H9 (cell line): ENCODE results near the gene SLC35F3. TPM values are rescaled to one million over a fixed set of nuclear protein-coding genes. Genes with fewer than 3 reads are reported as not detected.

Experiments used
- DNase-seq: peaks from one replicate; pipeline ENCODE4 v3.0.0-alpha.2; 2017
- H2AFZ ChIP-seq: one replicate; pipeline ENCODE4 v1.6.1; 2013; ENCODE audit warnings: mild to moderate bottlenecking, low read length, control low read depth, moderate library complexity
- H2AK5ac ChIP-seq: 2 replicates; pipeline ENCODE4 v1.6.1; 2013; ENCODE audit warnings: low read length, control low read depth, mixed read lengths; ENCODE audit not compliant: insufficient read length
- H2BK120ac ChIP-seq: one replicate; pipeline ENCODE4 v1.6.1; 2013; ENCODE audit warnings: low read depth, mild to moderate bottlenecking, low read length, control low read depth, inconsistent platforms; ENCODE audit not compliant: poor library complexity, severe bottlenecking
- H2BK12ac ChIP-seq: 2 replicates; pipeline ENCODE4 v1.6.1; 2013; ENCODE audit warnings: low read length, control low read depth, mixed read lengths, low read depth; ENCODE audit not compliant: insufficient read length
- H2BK15ac ChIP-seq: 2 replicates; pipeline ENCODE4 v1.6.1; 2013; ENCODE audit warnings: low read depth, low read length, control low read depth
- H2BK20ac ChIP-seq: one replicate; pipeline ENCODE4 v1.6.1; 2013; ENCODE audit warnings: low read depth, mild to moderate bottlenecking, low read length, control low read depth, inconsistent platforms; ENCODE audit not compliant: poor library complexity, severe bottlenecking
- H2BK5ac ChIP-seq: 2 replicates; pipeline ENCODE4 v1.6.1; 2013; ENCODE audit warnings: low read length, control low read depth, mixed read lengths; ENCODE audit not compliant: insufficient read length
- H3K14ac ChIP-seq: 2 replicates; pipeline ENCODE4 v1.6.1; 2013; ENCODE audit warnings: low read length, control low read depth; ENCODE audit not compliant: insufficient read depth
- H3K18ac ChIP-seq: 2 replicates; pipeline ENCODE4 v1.6.1; 2013; ENCODE audit warnings: low read depth, mild to moderate bottlenecking, mixed read lengths, low read length, control low read depth; ENCODE audit not compliant: insufficient read length
- H3K23ac ChIP-seq: 2 replicates; pipeline ENCODE4 v1.6.1; 2013; ENCODE audit warnings: low read length, control low read depth, mixed read lengths, low read depth; ENCODE audit not compliant: insufficient read length
- H3K23me2 ChIP-seq: 2 replicates; pipeline ENCODE4 v1.6.1; 2013; ENCODE audit warnings: low read depth, mild to moderate bottlenecking, mixed read lengths, low read length, control low read depth; ENCODE audit not compliant: insufficient read length, poor library complexity, severe bottlenecking
- H3K27ac ChIP-seq: 2 replicates; pipeline ENCODE4 v1.5.1; 2013; ENCODE audit warnings: low read length, control low read depth, mixed read lengths, low read depth; ENCODE audit not compliant: insufficient read length
- H3K27me3 ChIP-seq: 2 replicates; pipeline ENCODE4 v1.6.1; 2013; ENCODE audit warnings: low read length, control low read depth, inconsistent platforms; ENCODE audit not compliant: insufficient read depth
- H3K4ac ChIP-seq: 2 replicates; pipeline ENCODE4 v1.6.1; 2013; ENCODE audit warnings: low read depth, mild to moderate bottlenecking, control low read depth, inconsistent platforms, low read length, moderate library complexity
- H3K4me1 ChIP-seq: 2 replicates; pipeline ENCODE4 v1.6.1; 2013; ENCODE audit warnings: low read length, control low read depth, inconsistent platforms; ENCODE audit not compliant: insufficient read depth
- H3K4me2 ChIP-seq: 2 replicates; pipeline ENCODE4 v1.6.1; 2013; ENCODE audit warnings: low read length, control low read depth, mixed read lengths; ENCODE audit not compliant: insufficient read length, insufficient read depth
- H3K56ac ChIP-seq: 2 replicates; pipeline ENCODE4 v1.6.1; 2013; ENCODE audit warnings: low read depth, mild to moderate bottlenecking, mixed read lengths, low read length, control low read depth; ENCODE audit not compliant: insufficient read length
- H3K79me1 ChIP-seq: 2 replicates; pipeline ENCODE4 v1.6.1; 2013; ENCODE audit warnings: low read depth, mild to moderate bottlenecking, moderate library complexity, low read length, control low read depth, inconsistent platforms; ENCODE audit not compliant: insufficient read depth, poor library complexity, severe bottlenecking
- H3K79me2 ChIP-seq: 2 replicates; pipeline ENCODE4 v1.6.1; 2013; ENCODE audit warnings: low read length, control low read depth, inconsistent platforms; ENCODE audit not compliant: insufficient read depth
- H3K9ac ChIP-seq: 2 replicates; pipeline ENCODE4 v1.6.1; 2013; ENCODE audit warnings: low read length, control low read depth, mixed read lengths; ENCODE audit not compliant: insufficient read length; ENCODE audit errors: extremely low read depth
- H3K9me3 ChIP-seq: one replicate; pipeline ENCODE4 v1.6.1; 2013; ENCODE audit warnings: low read depth, low read length, inconsistent platforms; ENCODE audit not compliant: control insufficient read depth
- H3T11ph ChIP-seq: one replicate; pipeline ENCODE4 v1.6.1; 2013; ENCODE audit warnings: mild to moderate bottlenecking, low read length, control low read depth, inconsistent platforms
- H4K20me1 ChIP-seq: one replicate; pipeline ENCODE4 v1.6.1; 2013; ENCODE audit not compliant: control insufficient read depth, insufficient read length, insufficient read depth
- H4K5ac ChIP-seq: 2 replicates; pipeline ENCODE4 v1.6.1; 2013; ENCODE audit warnings: low read depth, mild to moderate bottlenecking, mixed read lengths, low read length, control low read depth; ENCODE audit not compliant: insufficient read length
- H4K8ac ChIP-seq: replicated peaks from 2 replicates; pipeline ENCODE4 v1.6.1; 2013; ENCODE audit warnings: low read length, control low read depth, mixed read lengths, low read depth; ENCODE audit not compliant: insufficient read length
- H4K91ac ChIP-seq: 2 replicates; pipeline ENCODE4 v1.6.1; 2013; ENCODE audit warnings: low read depth, mild to moderate bottlenecking, moderate library complexity, mixed read lengths, low read length, control low read depth; ENCODE audit not compliant: insufficient read length
- H3K27ac Mint-ChIP-seq, 3 experiments: 2 replicates in 2 of 3; 3 replicates in 1 of 3; pipeline ENCODE4 v1.8.0; 2020 to 2021; ENCODE audit warnings: mixed read lengths in 3 of 3, mild to moderate bottlenecking in 1 of 3, moderate library complexity in 1 of 3
- H3K27me3 Mint-ChIP-seq: 2 replicates; pipeline ENCODE4 v1.8.0; 2021; ENCODE audit warnings: low read depth, mild to moderate bottlenecking, moderate library complexity, mixed read lengths
- H3K36me3 Mint-ChIP-seq, 3 experiments: 2 replicates in 2 of 3; 3 replicates in 1 of 3; pipeline ENCODE4 v1.8.0; 2020 to 2021; ENCODE audit warnings: low read depth in 3 of 3, mixed read lengths in 3 of 3; ENCODE audit not compliant: insufficient read depth in 1 of 3
- H3K4me1 Mint-ChIP-seq, 2 experiments: 2 replicates each; pipeline ENCODE4 v1.8.0; 2020; ENCODE audit warnings: mixed read lengths in 2 of 2
- H3K4me3 Mint-ChIP-seq, 2 experiments: 2 replicates in 1 of 2; 3 replicates in 1 of 2; pipeline ENCODE4 v1.8.0; 2020 to 2021; ENCODE audit warnings: mild to moderate bottlenecking in 2 of 2, mixed read lengths in 2 of 2, moderate library complexity in 1 of 2
- H3K9me3 Mint-ChIP-seq, 2 experiments: 2 replicates in 1 of 2; 3 replicates in 1 of 2; pipeline ENCODE4 v1.8.0; 2020; ENCODE audit warnings: mild to moderate bottlenecking in 2 of 2, mixed read lengths in 2 of 2, moderate library complexity in 1 of 2
- WGBS: extraction: QIAGEN DNeasy Blood & Tissue Kit; methylation state at CpG from one replicate; pipeline ENCODE4 v1.1.7; 2013; ENCODE audit warnings: missing lambda C conversion rate, low lambda C conversion rate, mixed read lengths; ENCODE audit not compliant: insufficient read length; ENCODE audit errors: extremely low coverage; 5-methylcytosine and 5-hydroxymethylcytosine counted together
- total RNA-seq: library from RNA; stranded (reverse); gene quantifications from 2 replicates; pipeline ENCODE4 v1.2.1, GENCODE V29; 2021
- TF ChIP-seq, protein P1 (sequence below): fragments of 200-600 bp; sonication (generic); conservative IDR thresholded peaks from 3 replicates; pipeline ENCODE4 v1.8.0; 2021; ENCODE audit warnings: antibody characterized with exemption, mild to moderate bottlenecking

The SLC35F3 gene
- total RNA-seq, 1 experiment from 2014 or later: 0.81 TPM

DNA sequence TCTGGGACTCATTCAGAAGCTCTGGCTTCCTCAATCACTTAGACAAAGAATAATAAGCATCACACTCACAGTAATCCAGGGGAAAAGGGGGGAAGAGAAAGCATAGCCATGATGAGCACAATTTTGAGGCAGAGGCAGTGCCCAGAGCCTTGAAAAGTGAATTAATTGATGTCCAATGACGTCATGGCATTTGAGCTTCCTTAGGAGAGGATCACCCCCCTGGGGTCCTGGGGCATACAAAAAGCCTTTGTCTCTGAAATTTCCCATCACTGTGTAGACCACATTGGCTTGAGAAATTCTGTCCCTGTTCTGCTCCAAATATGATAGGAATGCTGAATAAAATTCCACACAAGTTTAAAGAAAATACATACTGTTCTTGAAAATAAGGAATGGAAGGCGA, 384.5 kb downstream of the SLC35F3 start:
- Histone ChIP-seq H3T11ph (no peak overlapping the region), H3K9ac (no peak overlapping the region), H3K56ac (no peak overlapping the region), H3K9me3 (no peaks in the 10 kb centered on the region), H3K4me2 (no peak overlapping the region), H4K5ac (no peak overlapping the region), H4K8ac (no peak overlapping the region), H2BK20ac (no peak overlapping the region), H4K20me1 (no peaks in the 10 kb centered on the region), H3K18ac (no peak overlapping the region), H3K23ac (no peak overlapping the region), H3K14ac (no peak overlapping the region), H3K4ac (no peak overlapping the region), H2BK120ac (no peak overlapping the region), H2AK5ac (no peak overlapping the region), H3K23me2 (no peaks in the 10 kb centered on the region), H4K91ac (no peak overlapping the region), H2AFZ (no peak overlapping the region), H3K79me2 (no peaks in the 10 kb centered on the region), H3K79me1 (no peaks in the 10 kb centered on the region), H3K27ac (no peak overlapping the region), H2BK15ac (no peak overlapping the region), H3K27me3 (no peaks in the 10 kb centered on the region), H3K4me1 (no peaks in the 10 kb centered on the region), H2BK12ac (no peak overlapping the region), H2BK5ac (no peak overlapping the region)
- TF ChIP-seq, protein P1, sequence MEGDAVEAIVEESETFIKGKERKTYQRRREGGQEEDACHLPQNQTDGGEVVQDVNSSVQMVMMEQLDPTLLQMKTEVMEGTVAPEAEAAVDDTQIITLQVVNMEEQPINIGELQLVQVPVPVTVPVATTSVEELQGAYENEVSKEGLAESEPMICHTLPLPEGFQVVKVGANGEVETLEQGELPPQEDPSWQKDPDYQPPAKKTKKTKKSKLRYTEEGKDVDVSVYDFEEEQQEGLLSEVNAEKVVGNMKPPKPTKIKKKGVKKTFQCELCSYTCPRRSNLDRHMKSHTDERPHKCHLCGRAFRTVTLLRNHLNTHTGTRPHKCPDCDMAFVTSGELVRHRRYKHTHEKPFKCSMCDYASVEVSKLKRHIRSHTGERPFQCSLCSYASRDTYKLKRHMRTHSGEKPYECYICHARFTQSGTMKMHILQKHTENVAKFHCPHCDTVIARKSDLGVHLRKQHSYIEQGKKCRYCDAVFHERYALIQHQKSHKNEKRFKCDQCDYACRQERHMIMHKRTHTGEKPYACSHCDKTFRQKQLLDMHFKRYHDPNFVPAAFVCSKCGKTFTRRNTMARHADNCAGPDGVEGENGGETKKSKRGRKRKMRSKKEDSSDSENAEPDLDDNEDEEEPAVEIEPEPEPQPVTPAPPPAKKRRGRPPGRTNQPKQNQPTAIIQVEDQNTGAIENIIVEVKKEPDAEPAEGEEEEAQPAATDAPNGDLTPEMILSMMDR: no peak
- peaks cover 18 to 22% of the 10 kb centered on the region in 2 experiments for H3K9me3 Mint-ChIP-seq
- H3K27ac Mint-ChIP-seq: no peak overlapping the region
- H3K27me3 Mint-ChIP-seq: peaks cover 5% of the 10 kb centered on the region
- no peak for DNase-seq
- H3K36me3 Mint-ChIP-seq: peaks cover 9 to 12% (median 9%) of the 10 kb centered on the region in 3 experiments
- no peaks in the 10 kb centered on the region for H3K4me1 Mint-ChIP-seq
- no peak overlapping the region for H3K4me3 Mint-ChIP-seq
- no CpG with 5 or more reads among the region's 2 CpGs for WGBS
